ENCODE data around the gene B3GNT9. TPM values are rescaled to one million over a fixed set of nuclear protein-coding genes. Genes with fewer than 3 reads are reported as not detected.
A peak's percentile ranks its signal among the peaks of the same experiment; 100 is the strongest.

Gene B3GNT9
- total and polyA plus RNA-seq, 2 experiments from 2014 or later: 24.8 to 88.0 TPM

GRCh38 chr16:67114793-67115192 lies 36.0 kb downstream of the B3GNT9 start:
- DNase-seq: peak; percentile 50
- H3K9me3 ChIP-seq (ENCODE audit: low read depth): no peaks in the 10 kb centered on the region
- no peaks in the 10 kb centered on the region; the same call in 1 of the 2 replicates for H4K20me1 ChIP-seq (ENCODE audit: insufficient read depth)

GRCh38 chr16:67112591-67113399 lies 38.0 kb downstream of the B3GNT9 start:
- no peak for TF ChIP-seq EZH2phosphoT487 (IDR thresholded peaks at IDR 0.05; ENCODE audit: insufficient read depth, low read depth)
- TF ChIP-seq EZH2 (IDR thresholded peaks at IDR 0.05; ENCODE audit: insufficient read depth, poor library complexity, severe bottlenecking): no peak
- H3K9ac ChIP-seq: no peak overlapping the region
- H3K27me3 ChIP-seq (replicated peaks; ENCODE audit: insufficient read depth): no peaks in the 10 kb centered on the region
- H3K36me3 ChIP-seq (ENCODE audit: low read depth): no peaks in the 10 kb centered on the region
- H3K4me2 ChIP-seq (ENCODE audit: unreplicated experiment): no peak overlapping the region
- in situ Hi-C loops (cut with MboI): no loop called here
- H3K9me3 ChIP-seq (ENCODE audit: low read depth): no peaks in the 10 kb centered on the region
- no peak overlapping the region for H2AFZ ChIP-seq
- no peak overlapping the region for H3K27ac ChIP-seq
- peaks cover 30% of the 10 kb centered on the region for H3K4me1 ChIP-seq (ENCODE audit: insufficient read depth)
- no peaks in the 10 kb centered on the region for H3K9me2 ChIP-seq (ENCODE audit: insufficient read depth)
- 97 to 100% methylated on average over 4 of the region's 4 CpGs for WGBS, 2 experiments (ENCODE audit: low coverage in 1 of 2, low lambda C conversion rate in 2 of 2, missing lambda C conversion rate in 2 of 2)
- H3K4me3 ChIP-seq: no peak overlapping the region
- H4K20me1 ChIP-seq (ENCODE audit: insufficient read depth): no peaks in the 10 kb centered on the region; the same call in 1 of the 2 replicates
- peaks cover 34% of the 10 kb centered on the region for H3F3A ChIP-seq (ENCODE audit: insufficient read depth)
- H3K79me2 ChIP-seq (ENCODE audit: insufficient read depth): peaks cover 76% of the 10 kb centered on the region
- DNase-seq: no peak

More at GRCh38 chr16:67114793-67115192, 36.0 kb downstream of the B3GNT9 start:
- 78 to 82% methylated on average over 2 of the region's 2 CpGs for WGBS, 2 experiments (ENCODE audit: low coverage in 1 of 2, low lambda C conversion rate in 2 of 2, missing lambda C conversion rate in 2 of 2)
- H3K79me2 ChIP-seq (ENCODE audit: insufficient read depth): peaks cover 94% of the 10 kb centered on the region
- no peaks in the 10 kb centered on the region for H3K9me2 ChIP-seq (ENCODE audit: insufficient read depth)
- no peaks in the 10 kb centered on the region for H3K27me3 ChIP-seq (replicated peaks; ENCODE audit: insufficient read depth)
- no peak overlapping the region for H3K4me3 ChIP-seq
- peak overlapping the region; percentile 85 for H3K27ac ChIP-seq
- H3F3A ChIP-seq (ENCODE audit: insufficient read depth): peaks cover 32% of the 10 kb centered on the region
- peaks cover 26% of the 10 kb centered on the region for H3K4me1 ChIP-seq (ENCODE audit: insufficient read depth)
- in situ Hi-C loops (cut with MboI): no loop called here
- H3K4me2 ChIP-seq (ENCODE audit: unreplicated experiment): peak overlapping the region; percentile 59
- no peak overlapping the region for H2AFZ ChIP-seq
- H3K9ac ChIP-seq: peak overlapping the region; percentile 55
- no peaks in the 10 kb centered on the region for H3K36me3 ChIP-seq (ENCODE audit: low read depth)
- no peak for TF ChIP-seq EZH2phosphoT487 (IDR thresholded peaks at IDR 0.05; ENCODE audit: insufficient read depth, low read depth)
- no peak for TF ChIP-seq EZH2 (IDR thresholded peaks at IDR 0.05; ENCODE audit: insufficient read depth, poor library complexity, severe bottlenecking)

- H3K36me3 ChIP-seq (ENCODE audit: low read depth): no peaks in the 10 kb centered on the region
- H3K9ac ChIP-seq: no peak overlapping the region
- no peaks in the 10 kb centered on the region for H3K27me3 ChIP-seq (replicated peaks; ENCODE audit: insufficient read depth)
- H3K4me2 ChIP-seq (ENCODE audit: unreplicated experiment): no peak overlapping the region
- WGBS, 2 experiments (ENCODE audit: low coverage in 1 of 2, low lambda C conversion rate in 2 of 2, missing lambda C conversion rate in 2 of 2): 45 to 51% methylated on average over 4 of the region's 4 CpGs
- peaks cover 28% of the 10 kb centered on the region for H3K4me1 ChIP-seq (ENCODE audit: insufficient read depth)
- H3K9me3 ChIP-seq (ENCODE audit: low read depth): no peaks in the 10 kb centered on the region
- DNase-seq: no peak
- no peak overlapping the region for H3K4me3 ChIP-seq
- H3K27ac ChIP-seq: no peak overlapping the region
- no peak overlapping the region for H2AFZ ChIP-seq
- peaks cover 29% of the 10 kb centered on the region for H3F3A ChIP-seq (ENCODE audit: insufficient read depth)
- H3K79me2 ChIP-seq (ENCODE audit: insufficient read depth): peaks cover 68% of the 10 kb centered on the region
- H3K9me2 ChIP-seq (ENCODE audit: insufficient read depth): no peaks in the 10 kb centered on the region
- no peak for TF ChIP-seq EZH2phosphoT487 (IDR thresholded peaks at IDR 0.05; ENCODE audit: insufficient read depth, low read depth)
- no peak for TF ChIP-seq EZH2 (IDR thresholded peaks at IDR 0.05; ENCODE audit: insufficient read depth, poor library complexity, severe bottlenecking)
- H4K20me1 ChIP-seq (ENCODE audit: insufficient read depth): no peaks in the 10 kb centered on the region; the same call in 1 of the 2 replicates
- in situ Hi-C loops (cut with MboI): no loop called here
Observed at GRCh38 chr16:67111951-67112444, 38.8 kb downstream of the B3GNT9 start.

GRCh38 chr16:67109407-67110135 lies 41.2 kb downstream of the B3GNT9 start, which contains the start of gene PHAF1:
TSS of gene PHAF1 (plus strand) at chr16:67109941. CDS start at chr16:67110176, 235 bp downstream.
- in situ Hi-C loops (cut with MboI): no loop called here
- no peaks in the 10 kb centered on the region for H3K9me3 ChIP-seq (ENCODE audit: low read depth)
- no peaks in the 10 kb centered on the region for H3K9me2 ChIP-seq (ENCODE audit: insufficient read depth)
- H3F3A ChIP-seq (ENCODE audit: insufficient read depth): peaks cover 24% of the 10 kb centered on the region
- peak; percentile 95 for DNase-seq
- no peaks in the 10 kb centered on the region for H3K27me3 ChIP-seq (replicated peaks; ENCODE audit: insufficient read depth)
- H3K4me2 ChIP-seq (ENCODE audit: unreplicated experiment): peak within 1 kb of the TSS; percentile 85
- H3K4me3 ChIP-seq: peak within 1 kb of the TSS; percentile 92
- peak within 1 kb of the TSS; percentile 91 for H2AFZ ChIP-seq
- no peaks in the 10 kb centered on the region for H4K20me1 ChIP-seq (ENCODE audit: insufficient read depth)
- peaks cover 47% of the 10 kb centered on the region for H3K79me2 ChIP-seq (ENCODE audit: insufficient read depth)
- no peak for TF ChIP-seq EZH2 (IDR thresholded peaks at IDR 0.05; ENCODE audit: insufficient read depth, poor library complexity, severe bottlenecking)
- H3K9ac ChIP-seq: peak within 1 kb of the TSS; percentile 79
- H3K36me3 ChIP-seq (ENCODE audit: low read depth): no peaks in the 10 kb centered on the region
- peak within 1 kb of the TSS; percentile 63 for H3K27ac ChIP-seq
- WGBS, 2 experiments (ENCODE audit: low coverage in 1 of 2, low lambda C conversion rate in 2 of 2, missing lambda C conversion rate in 2 of 2): 1 to 2% methylated on average over 54 to 62 of the region's 63 CpGs
- peaks cover 15% of the 10 kb centered on the region for H3K4me1 ChIP-seq (ENCODE audit: insufficient read depth)
